Stimulated activated CD4-positive, alpha-beta T cell treated with anti-CD3 and anti-CD28 coated beads, Interleukin-1b, Interleukin-23, amount 100 ng/mL, for 1 hour (primary cell): ENCODE measurements around the gene CT45A2.
"Not testable (repeated sequence)": the region's sequence is repeated elsewhere in the genome, so short reads cannot be mapped to it uniquely, and the experiment has no call there.

Experiments
- DNase-seq, 2 donors: peaks; one replicate each; pipeline ENCODE4 v3.0.0-alpha.2; 2020; ENCODE audit warnings: low read depth in 2 of 2

The CT45A2 gene

GRCh38 chrX:135819912-135820311, at the start of gene CT45A2:
CT45A2 (minus strand) TSS chrX:135820012; CDS start chrX:135816265, 3,747 bp downstream.
- not testable (repeated sequence) for DNase-seq

- not testable (repeated sequence) for DNase-seq
These were observed 34.6 kb upstream of the CT45A2 start, which contains the start of gene CT45A8 for GRCh38 chrX:135854438-135854837. CT45A8 (minus strand) TSS chrX:135854538; CDS start chrX:135850783, 3,755 bp downstream.

- not testable (repeated sequence) for DNase-seq
These were observed 17.4 kb upstream of the CT45A2 start, which contains the start of gene CT45A7 for GRCh38 chrX:135837180-135837579. CT45A7 (minus strand) TSS chrX:135837280; CDS start chrX:135833533, 3,747 bp downstream.

GRCh38 chrX:135802687-135803086, 17.1 kb downstream of the CT45A2 start, which contains the start of gene CT45A6:
CT45A6 (minus strand) TSS chrX:135802787; CDS start chrX:135798993, 3,794 bp downstream.
- DNase-seq = not testable (repeated sequence)

- DNase-seq = not testable (repeated sequence)
These were observed 34.4 kb downstream of the CT45A2 start, which contains the start of gene CT45A5 for GRCh38 chrX:135785403-135785802. CT45A5 (minus strand) TSS chrX:135785503; CDS start chrX:135781729, 3,774 bp downstream.

- DNase-seq = not testable (repeated sequence)
These were observed 51.7 kb downstream of the CT45A2 start, which contains the start of gene CT45A3 for GRCh38 chrX:135768091-135768490. CT45A3 (minus strand) TSS chrX:135768191; CDS start chrX:135764444, 3,747 bp downstream.
